ENCODE results near the gene PSME1.

The PSME1 gene

DNA sequence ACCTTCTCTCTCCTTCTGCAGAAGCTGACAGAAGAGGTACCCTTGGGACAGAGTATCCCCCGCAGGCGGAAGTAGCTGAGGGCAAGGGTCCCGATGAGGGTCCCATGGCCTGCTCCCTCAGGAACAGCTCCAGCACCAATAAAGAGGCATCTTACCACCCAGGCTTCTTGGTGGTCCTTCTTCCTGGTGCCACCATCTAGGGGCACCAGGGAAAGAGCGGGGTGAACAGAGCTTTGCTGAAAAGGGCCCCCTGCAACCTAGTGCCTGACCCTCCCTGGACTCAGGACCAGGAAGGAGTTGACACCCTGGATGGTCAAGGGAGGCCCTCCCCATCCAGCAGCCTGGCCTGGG, 24.5 kb downstream of the PSME1 start:
- Histone ChIP-seq H3K27ac (peak overlapping the region in 9 of 11 experiments; percentile 48 to 97 (median 91); a peak in 19 of 22 replicates), H4K20me1 (peaks cover 0 to 46% (median 12%) of the 10 kb centered on the region in 11 experiments; a peak in 16 of 22 replicates), H3K4me3 (no peak overlapping the region; a peak in 1 of 20 replicates), H3K4me2 (peak overlapping the region; percentile 74 to 100 (median 98); a peak in 20 of 22 replicates), H3K36me3 (peaks cover 73 to 91% (median 85%) of the 10 kb centered on the region in 11 experiments), H3K27me3 (no peaks in the 10 kb centered on the region), H3K9me3 (replicated peaks in 1 of 11) (no peaks in the 10 kb centered on the region), H3K4me1 (peaks cover 25 to 55% (median 34%) of the 10 kb centered on the region in 10 experiments), H3K9ac (peak overlapping the region; percentile 2 to 94 (median 81); a peak in 15 of 22 replicates)
- TF ChIP-seq Cebpa-rat (IDR thresholded peaks at IDR 0.05), result no peak

DNA sequence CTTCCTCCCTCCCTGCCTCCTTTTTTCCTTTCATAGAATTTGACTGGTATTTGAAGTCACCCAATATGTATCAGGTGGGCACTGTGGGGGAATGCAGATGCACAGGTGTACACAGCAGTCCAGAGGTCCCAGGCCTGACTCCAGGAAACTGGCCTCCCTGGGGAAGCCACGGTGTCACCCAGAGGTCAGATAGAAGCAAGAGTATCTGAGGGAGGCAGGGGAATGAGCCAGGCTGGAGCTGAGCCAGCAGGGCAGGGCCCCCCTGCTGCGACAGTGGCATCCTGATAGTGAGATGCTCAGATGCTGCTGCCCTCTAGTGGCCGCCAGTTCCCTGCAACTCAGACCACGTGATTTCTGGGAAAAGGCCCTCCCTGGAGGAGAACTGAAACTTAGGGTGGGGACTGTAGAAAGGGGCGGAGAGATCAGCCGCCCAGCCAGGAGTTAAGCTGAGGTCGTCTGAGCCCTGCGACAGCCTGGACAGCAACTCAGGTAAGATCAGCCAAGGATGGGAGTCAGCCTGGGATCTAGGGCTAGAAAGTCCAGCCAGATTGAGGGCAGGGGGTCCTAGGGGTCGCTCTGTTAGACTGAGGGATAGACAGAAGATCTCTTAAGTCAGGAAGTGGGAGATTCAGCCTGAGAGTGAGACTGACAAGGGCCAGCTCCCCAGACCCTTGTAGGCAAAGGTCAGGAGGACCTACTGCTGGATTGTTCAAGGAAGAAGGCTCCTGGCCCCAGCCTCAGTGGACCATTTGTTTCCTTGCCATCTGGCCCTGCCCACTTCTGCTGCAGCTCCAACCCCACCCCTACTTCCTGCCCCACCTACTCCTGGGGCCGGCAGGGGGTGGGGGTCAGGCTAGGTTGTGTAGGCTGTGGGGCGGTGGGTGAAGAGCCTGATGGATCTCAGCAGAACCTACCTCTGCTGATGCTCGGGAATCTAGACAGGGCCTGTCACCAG, 25.1 kb downstream of the PSME1 start, which contains the start of gene IRF9:
TSS of gene IRF9 (plus strand) at position 416 of the 955 bp plus-strand sequence. CDS start 880 bp downstream, outside the sequence.
- Histone ChIP-seq H3K4me1 (peaks cover 25 to 58% (median 32%) of the 10 kb centered on the region in 10 experiments), H3K4me2 (peak within 1 kb of the TSS; percentile 89 to 100 (median 98)), H3K9ac (peak within 1 kb of the TSS; percentile 76 to 94 (median 90)), H3K27ac (peak within 1 kb of the TSS; percentile 75 to 97 (median 86)), H3K9me3 (replicated peaks in 1 of 11) (no peaks in the 10 kb centered on the region), H3K27me3 (no peaks in the 10 kb centered on the region), H3K4me3 (peak within 1 kb of the TSS; percentile 61 to 82 (median 69)), H3K36me3 (peaks cover 73 to 91% (median 85%) of the 10 kb centered on the region in 11 experiments), H4K20me1 (peaks cover 0 to 52% (median 12%) of the 10 kb centered on the region in 11 experiments; a peak in 16 of 22 replicates)
- TF ChIP-seq Cebpa-rat (IDR thresholded peaks at IDR 0.05), result no peak

DNA sequence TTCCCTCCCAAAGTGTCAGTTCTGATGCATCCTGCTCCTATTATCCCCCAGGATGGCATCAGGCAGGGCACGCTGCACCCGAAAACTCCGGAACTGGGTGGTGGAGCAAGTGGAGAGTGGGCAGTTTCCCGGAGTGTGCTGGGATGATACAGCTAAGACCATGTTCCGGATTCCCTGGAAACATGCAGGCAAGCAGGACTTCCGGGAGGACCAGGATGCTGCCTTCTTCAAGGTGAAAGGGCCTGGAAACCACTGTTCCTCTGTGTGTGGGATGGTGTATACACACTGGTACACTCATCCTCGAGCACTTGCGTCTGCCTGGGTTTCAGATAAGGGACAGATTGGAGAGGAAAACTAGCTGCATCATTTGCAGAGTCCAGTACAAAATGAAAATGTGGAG, 26.1 kb downstream of the PSME1 start:
- H3K4me2 ChIP-seq, result peak overlapping the region; percentile 89 to 100 (median 98)
- peak overlapping the region in 10 of 11 experiments; percentile 75 to 97 (median 88); a peak in 20 of 22 replicates for H3K27ac ChIP-seq
- H3K36me3 ChIP-seq, result peaks cover 73 to 91% (median 84%) of the 10 kb centered on the region in 11 experiments
- H3K9ac ChIP-seq, result peak overlapping the region; percentile 76 to 94 (median 90)
- H3K27me3 ChIP-seq, result no peaks in the 10 kb centered on the region
- no peak for TF ChIP-seq Cebpa-rat (IDR thresholded peaks at IDR 0.05)
- peaks cover 0 to 52% (median 12%) of the 10 kb centered on the region in 11 experiments; a peak in 15 of 22 replicates for H4K20me1 ChIP-seq
- H3K9me3 ChIP-seq (replicated peaks in 1 of 11), result no peaks in the 10 kb centered on the region
- H3K4me1 ChIP-seq, result peaks cover 25 to 67% (median 33%) of the 10 kb centered on the region in 10 experiments
- H3K4me3 ChIP-seq, result peak overlapping the region; percentile 61 to 82 (median 69); a peak in 17 of 20 replicates

DNA sequence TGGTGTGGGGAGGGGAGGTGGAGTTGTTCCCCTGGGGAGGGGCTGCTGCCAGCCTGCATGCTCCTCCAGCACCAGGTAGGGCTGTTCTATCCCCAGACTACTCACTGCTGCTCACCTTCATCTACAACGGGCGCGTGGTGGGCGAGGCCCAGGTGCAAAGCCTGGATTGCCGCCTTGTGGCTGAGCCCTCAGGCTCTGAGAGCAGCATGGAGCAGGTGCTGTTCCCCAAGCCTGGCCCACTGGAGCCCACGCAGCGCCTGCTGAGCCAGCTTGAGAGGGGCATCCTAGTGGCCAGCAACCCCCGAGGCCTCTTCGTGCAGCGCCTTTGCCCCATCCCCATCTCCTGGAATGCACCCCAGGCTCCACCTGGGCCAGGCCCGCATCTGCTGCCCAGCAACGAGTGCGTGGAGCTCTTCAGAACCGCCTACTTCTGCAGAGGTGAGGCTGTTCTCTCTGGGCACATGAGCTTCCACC, 28.6 kb downstream of the PSME1 start:
- peaks cover 25 to 77% (median 36%) of the 10 kb centered on the region in 10 experiments for H3K4me1 ChIP-seq
- H3K4me2 ChIP-seq, result peak overlapping the region in 2 of 11 experiments; percentile 98 to 100; a peak in 2 of 22 replicates
- H3K27me3 ChIP-seq, result peaks cover 0 to 3% (median 0%) of the 10 kb centered on the region in 11 experiments; a peak in 2 of 22 replicates
- H3K36me3 ChIP-seq, result peaks cover 61 to 87% (median 75%) of the 10 kb centered on the region in 11 experiments
- no peaks in the 10 kb centered on the region for H3K9me3 ChIP-seq (replicated peaks in 1 of 11)
- H3K9ac ChIP-seq, result 0 out of 22 replicates have a peak overlapping the region, but pooled peaks of 2 of the 11 experiments have one; percentile 13 to 91
- H3K4me3 ChIP-seq, result no peak overlapping the region
- H3K27ac ChIP-seq, result no peak overlapping the region
- H4K20me1 ChIP-seq, result peaks cover 0 to 54% (median 12%) of the 10 kb centered on the region in 11 experiments; a peak in 15 of 22 replicates
- no peak for TF ChIP-seq Cebpa-rat (IDR thresholded peaks at IDR 0.05)

DNA sequence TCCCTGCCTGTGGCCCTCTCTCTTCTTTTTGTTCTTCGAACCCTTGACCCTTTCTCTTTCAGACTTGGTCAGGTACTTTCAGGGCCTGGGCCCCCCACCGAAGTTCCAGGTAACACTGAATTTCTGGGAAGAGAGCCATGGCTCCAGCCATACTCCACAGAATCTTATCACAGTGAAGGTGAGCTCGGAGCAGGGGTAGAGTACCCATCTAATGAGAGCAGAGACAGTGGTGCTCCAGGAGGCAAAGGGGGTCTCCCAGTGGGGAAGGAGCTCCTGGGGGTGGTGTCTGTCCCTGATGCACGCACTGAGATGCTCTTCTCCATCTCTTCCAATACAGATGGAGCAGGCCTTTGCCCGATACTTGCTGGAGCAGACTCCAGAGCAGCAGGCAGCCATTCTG, 29.8 kb downstream of the PSME1 start:
- H3K36me3 ChIP-seq, result peaks cover 49 to 87% (median 68%) of the 10 kb centered on the region in 11 experiments

DNA sequence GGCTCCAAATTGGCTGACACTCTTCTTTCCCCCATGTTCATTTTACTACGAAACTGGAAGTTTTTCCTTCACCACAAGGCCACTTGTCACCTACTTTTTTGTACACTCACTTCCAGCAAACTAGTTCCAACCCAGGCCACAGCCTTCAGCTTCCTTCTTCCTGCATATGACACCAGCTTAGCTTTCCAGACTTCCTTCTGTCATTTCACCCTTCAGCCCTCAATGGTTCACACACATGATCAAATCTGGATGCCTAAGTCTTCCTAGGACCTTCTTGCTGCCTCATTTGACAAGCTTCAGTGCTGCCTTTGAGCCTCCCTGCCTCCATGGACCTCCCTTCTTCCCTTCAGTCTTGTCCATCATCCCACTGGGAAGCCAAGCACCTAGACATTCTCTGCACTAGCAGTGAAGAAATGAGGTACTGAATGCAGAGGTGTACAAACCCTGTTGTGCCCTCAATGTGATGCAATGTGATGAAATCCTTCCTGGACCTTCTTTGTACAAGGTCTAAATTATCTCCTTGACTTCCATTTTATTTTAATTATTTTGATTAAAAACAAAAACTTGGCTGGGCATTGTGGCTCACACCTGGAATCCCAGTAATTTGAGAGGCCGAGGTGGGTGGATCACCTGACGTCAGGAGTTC, 31.6 kb downstream of the PSME1 start:
- Histone ChIP-seq H3K27ac (peak overlapping the region in 4 of 11 experiments; percentile 17 to 67 (median 54); a peak in 6 of 22 replicates), H3K9ac (peak overlapping the region in 1 of 11 experiments; percentile 30; a peak in 1 of 22 replicates), H3K4me3 (no peak overlapping the region), H3K4me2 (peak overlapping the region in 4 of 11 experiments; percentile 18 to 100 (median 71); a peak in 5 of 22 replicates), H4K20me1 (peaks cover 0 to 61% (median 1%) of the 10 kb centered on the region in 11 experiments; a peak in 8 of 22 replicates), H3K27me3 (peaks cover 7 to 27% (median 22%) of the 10 kb centered on the region in 11 experiments; a peak in 21 of 22 replicates), H3K4me1 (peaks cover 19 to 76% (median 31%) of the 10 kb centered on the region in 10 experiments), H3K36me3 (peaks cover 42 to 88% (median 68%) of the 10 kb centered on the region in 11 experiments), H3K9me3 (replicated peaks in 1 of 11) (no peaks in the 10 kb centered on the region)
- no peak for TF ChIP-seq Cebpa-rat (IDR thresholded peaks at IDR 0.05)

More for the DNA sequence above, 29.8 kb downstream of the PSME1 start:
- no peak overlapping the region for H3K27ac ChIP-seq
- H3K27me3 ChIP-seq, result peaks cover 0 to 14% (median 4%) of the 10 kb centered on the region in 11 experiments; a peak in 15 of 22 replicates
- H3K4me1 ChIP-seq, result peaks cover 20 to 74% (median 29%) of the 10 kb centered on the region in 10 experiments
- H3K9ac ChIP-seq, result peak overlapping the region in 1 of 11 experiments; percentile 30; a peak in 2 of 22 replicates
- H3K4me3 ChIP-seq, result no peak overlapping the region
- H3K4me2 ChIP-seq, result peak overlapping the region in 2 of 11 experiments; percentile 98 to 100; a peak in 5 of 22 replicates
- H4K20me1 ChIP-seq, result peaks cover 0 to 53% (median 4%) of the 10 kb centered on the region in 11 experiments; a peak in 10 of 22 replicates
- TF ChIP-seq Cebpa-rat (IDR thresholded peaks at IDR 0.05), result no peak
- no peaks in the 10 kb centered on the region for H3K9me3 ChIP-seq (replicated peaks in 1 of 11)

DNA sequence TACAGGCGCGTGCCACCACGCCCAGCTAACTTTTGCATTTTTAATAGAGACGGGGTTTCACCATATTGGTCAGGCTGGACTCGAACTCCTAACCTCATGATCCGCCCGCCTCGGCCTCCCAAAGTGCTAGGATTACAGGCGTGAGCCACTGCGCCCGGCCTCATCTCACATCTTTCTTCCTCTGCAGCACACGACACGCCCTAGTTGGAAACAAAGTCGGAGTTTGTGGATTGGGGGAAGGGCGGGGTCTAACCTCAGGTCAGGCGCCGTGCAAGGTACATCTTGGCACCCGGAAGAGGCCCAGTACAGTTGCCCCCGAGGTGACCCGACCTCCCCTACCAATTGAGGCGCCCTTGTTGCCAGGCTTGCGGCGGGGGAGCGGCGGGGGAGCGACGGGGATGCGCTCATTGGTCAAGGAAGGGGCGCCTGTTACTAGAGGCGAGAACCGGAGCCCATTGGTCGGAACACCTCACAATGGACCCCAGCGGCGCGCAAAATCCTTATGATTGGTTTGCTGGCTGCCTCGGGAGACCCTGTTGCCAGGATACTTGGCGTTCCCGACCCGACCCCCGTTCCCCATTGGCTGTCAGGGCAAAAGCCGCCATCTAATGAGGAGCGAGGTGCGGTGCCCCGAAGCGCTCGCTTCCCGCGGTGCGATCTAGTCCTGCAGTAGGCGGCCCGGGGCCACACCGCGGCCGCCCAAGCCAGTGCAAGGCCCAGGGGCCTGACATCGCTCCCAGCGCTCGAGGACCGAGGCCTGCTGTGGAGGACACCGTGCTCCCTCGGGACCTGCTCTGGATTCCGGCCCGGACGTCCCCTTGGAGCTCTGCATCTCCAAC, 35.6 kb downstream of the PSME1 start, which contains the start of gene REC8:
TSS of gene REC8 (plus strand) at position 659 of the 839 bp plus-strand sequence. CDS start 473 bp downstream, outside the sequence.
- Histone ChIP-seq H3K27ac (peak within 1 kb of the TSS in 2 of 11 experiments; percentile 18 to 35; a peak in 2 of 22 replicates), H4K20me1 (peaks cover 0 to 37% (median 0%) of the 10 kb centered on the region in 11 experiments; a peak in 5 of 22 replicates), H3K4me1 (peaks cover 17 to 38% (median 26%) of the 10 kb centered on the region in 10 experiments), H3K27me3 (peaks cover 7 to 28% (median 24%) of the 10 kb centered on the region in 11 experiments; a peak in 21 of 22 replicates), H3K4me2 (peak within 1 kb of the TSS; percentile 63 to 91 (median 78)), H3K9ac (peak within 1 kb of the TSS in 8 of 11 experiments; percentile 6 to 50 (median 34); a peak in 10 of 22 replicates), H3K4me3 (peak within 1 kb of the TSS in 8 of 10 experiments; percentile 41 to 65 (median 54); a peak in 16 of 20 replicates), H3K36me3 (peaks cover 6 to 88% (median 35%) of the 10 kb centered on the region in 11 experiments), H3K9me3 (replicated peaks in 1 of 11) (no peaks in the 10 kb centered on the region)
- TF ChIP-seq Cebpa-rat (IDR thresholded peaks at IDR 0.05), result no peak

All from BLaER1 treated with 17β-estradiol and CSF1 and Interleukin-3, amounts not matched to agents 10 nM and 100 nM (cell line).